NCI-H2171 (cell line): ENCODE data around the gene ZNF44.

Experiments used
- DNase-seq: peaks from one replicate; lab custom pipeline; 2025; lab: John Stamatoyannopoulos, UW

ZNF44 gene

GRCh38 chr19:12261554-12261953 lies 33.1 kb downstream of the ZNF44 start:
- no peak for DNase-seq

GRCh38 chr19:12260861-12261260 lies 33.8 kb downstream of the ZNF44 start:
- no peak for DNase-seq

- no peak for DNase-seq
Measured at GRCh38 chr19:12260236-12260635, 34.4 kb downstream of the ZNF44 start.

GRCh38 chr19:12255372-12255771 lies 39.3 kb downstream of the ZNF44 start:
- DNase-seq = no peak

GRCh38 chr19:12247644-12248222 lies 47.0 kb downstream of the ZNF44 start:
- DNase-seq = no peak

- DNase-seq = no peak
Measured at GRCh38 chr19:12244370-12244769, 50.3 kb downstream of the ZNF44 start.

DNA sequence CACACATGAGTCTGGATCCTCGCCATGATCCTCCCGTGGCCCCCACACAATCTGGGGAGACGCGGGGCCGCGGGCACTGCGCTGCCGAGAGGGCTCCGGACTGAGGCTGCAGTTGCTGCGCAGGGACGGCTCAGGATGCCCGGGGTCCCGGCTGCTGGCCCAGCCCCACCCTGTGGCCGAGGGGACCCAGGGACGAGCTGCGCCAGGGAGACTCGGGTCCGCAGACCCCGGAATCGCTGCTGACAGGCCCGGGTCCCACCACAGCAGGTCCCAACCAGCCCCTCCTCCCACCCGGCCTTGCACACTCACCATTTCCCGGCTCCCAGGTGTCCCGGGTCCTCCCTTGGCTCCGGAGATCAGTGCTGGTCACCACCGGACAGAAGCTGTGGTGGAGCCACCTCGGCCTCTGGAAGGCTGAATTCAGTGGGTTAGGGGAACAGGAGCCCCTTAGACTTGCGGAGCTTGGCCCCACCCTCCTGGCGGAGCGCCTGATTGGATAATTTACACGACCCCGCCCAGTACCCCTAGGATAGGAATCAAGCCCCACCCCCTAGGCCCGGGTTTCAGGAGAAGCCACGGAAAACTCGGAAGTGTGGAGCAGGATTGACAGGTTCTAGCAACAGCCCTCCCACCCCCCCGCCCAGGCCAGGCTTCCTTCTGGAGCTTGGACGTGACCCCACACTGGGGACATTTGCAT lies 57.4 kb downstream of the ZNF44 start:
- DNase-seq = no peak

DNA sequence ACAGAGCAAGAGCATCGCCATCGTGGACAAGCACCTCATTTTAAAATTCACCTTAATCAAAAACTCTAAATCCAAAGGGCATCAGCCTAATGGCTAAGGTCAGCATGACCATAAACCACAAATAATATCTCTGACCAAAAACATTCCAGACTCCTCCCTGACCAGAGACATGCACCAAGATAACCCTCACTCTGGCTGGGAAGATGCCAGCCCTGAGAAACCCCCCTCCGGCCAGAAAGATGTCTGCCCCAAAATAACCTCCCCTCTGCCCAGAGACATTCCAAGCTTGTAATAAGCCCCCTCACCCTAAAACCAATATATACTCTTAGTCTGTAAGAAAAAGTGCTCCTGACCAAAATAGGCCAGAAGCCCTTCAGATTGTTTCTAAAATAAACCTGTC lies 61.7 kb downstream of the ZNF44 start:
- no peak for DNase-seq

DNA sequence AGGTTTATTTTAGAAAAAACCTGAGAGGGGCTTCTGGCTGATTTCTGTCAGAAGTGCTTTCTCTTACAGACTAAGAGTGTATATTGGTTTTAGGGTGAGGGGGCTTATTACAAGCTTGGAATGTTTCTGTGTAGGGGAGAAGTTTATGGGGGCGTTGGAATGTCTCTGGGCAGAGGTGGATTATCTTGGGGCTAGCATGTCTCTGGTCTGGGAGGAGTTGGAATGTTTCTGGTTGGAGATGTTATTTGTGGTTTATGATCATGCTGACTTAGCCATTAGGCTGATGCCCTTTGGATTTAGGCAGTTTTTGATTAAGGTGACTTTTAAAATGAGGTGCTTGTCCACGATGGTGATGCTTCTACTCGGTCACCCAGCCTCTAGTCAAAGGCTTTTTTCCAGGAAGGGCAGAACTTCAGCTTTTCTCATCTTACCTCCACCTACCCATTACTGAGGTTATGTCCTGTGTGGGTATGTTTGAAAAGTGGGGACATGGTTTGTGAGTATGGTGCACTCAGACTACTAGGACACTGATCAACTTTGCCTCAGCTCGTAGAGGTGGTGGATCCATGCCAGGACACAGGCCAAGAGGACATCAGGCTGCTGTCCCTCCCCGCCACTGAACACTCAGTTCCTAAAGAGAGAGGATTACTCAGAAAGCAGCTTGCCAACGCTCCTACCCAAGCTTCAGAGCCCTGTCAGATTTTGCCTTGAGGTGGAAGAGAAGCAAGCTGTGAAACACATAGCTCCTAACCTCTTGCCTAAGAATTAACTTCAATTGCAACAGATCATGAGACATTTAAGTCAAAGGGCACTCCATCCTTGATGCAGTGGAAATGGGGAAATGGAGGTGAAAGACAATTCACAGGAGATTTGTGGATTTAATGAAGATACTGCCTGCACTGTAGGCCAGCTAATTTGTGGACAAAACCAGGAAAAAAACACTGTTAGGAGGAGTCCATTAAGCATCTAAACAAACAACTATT lies 63.6 kb downstream of the ZNF44 start:
- no peak for DNase-seq

DNA sequence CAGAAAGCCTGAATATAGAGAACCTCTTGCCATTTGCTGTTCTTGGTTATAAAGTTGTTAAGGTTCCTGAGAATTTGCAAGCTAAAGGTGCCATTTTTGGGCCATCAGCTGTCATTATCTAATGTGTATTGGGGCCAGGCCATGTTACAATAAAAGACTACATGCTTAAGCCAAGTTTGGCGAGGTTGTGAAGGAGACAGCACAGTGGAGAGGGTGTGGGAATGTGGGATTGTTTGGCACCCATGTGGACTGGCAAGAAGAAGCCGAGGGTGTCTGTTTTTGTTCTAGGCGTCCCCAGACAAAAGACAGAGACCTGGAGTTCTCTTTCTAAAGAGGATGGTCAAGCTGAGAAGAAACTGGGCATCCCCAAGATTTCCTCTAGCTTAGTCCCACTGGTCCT lies 64.7 kb downstream of the ZNF44 start:
- no peak for DNase-seq

DNA sequence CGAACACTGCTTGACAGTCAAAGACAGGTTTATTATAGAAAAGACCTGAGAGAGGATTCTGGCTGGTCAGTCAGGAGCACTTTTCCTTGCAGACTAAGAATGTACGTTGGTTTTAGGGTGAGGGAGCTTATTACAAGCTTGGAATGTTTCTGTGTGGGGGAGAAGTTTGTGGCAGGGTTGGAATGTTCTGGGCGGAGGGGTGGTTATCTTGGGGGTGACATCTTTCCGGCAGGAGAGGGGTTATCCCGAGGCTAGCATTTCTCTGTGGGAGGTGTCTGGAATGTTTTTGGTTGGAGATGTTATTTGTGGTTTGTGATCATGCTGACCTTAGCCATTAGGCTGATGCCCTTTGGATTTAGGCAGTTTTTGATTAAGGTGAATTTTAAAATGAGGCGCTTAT lies 70.0 kb downstream of the ZNF44 start:
- DNase-seq = no peak

DNA sequence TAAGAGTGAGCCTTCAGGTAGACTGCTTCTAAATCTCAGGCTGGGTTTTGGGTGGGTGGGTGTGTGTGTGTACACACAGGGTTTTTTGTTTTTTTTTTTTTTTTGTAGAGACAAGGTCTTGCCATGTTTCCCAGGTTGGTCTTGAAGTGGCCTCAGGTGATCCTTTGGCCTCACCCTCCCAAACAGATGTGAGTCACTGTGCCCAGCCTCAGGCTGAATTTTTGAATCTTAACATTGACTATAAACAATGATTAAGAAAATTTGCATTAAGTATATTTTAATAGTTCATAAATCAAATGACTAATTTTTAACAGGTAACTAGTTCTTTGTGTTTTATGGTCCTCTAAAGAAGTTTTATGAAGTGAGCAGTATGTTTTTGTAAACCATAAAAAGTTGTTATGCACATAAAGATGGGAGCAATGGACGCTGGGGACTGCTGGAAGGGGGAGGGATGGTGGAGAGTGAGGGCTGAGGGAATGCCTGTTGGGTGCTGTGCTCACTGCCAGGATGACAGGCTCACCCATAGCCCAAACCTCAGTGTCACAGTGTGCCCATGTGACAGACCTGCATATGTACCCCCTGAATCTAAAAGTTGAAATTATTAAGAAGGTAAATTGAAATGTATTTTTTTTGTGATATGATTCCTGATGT lies 71.6 kb downstream of the ZNF44 start:
- DNase-seq = no peak
